ENCODE measurements around the gene SLC48A1. TPM values are rescaled to one million over a fixed set of nuclear protein-coding genes. Genes with fewer than 3 reads are reported as not detected.

The SLC48A1 gene
- total and polyA plus RNA-seq, 11 donors = 13.0 to 68.2 (median 23.8) TPM

- WGBS, 4 donors = 59 to 64% (median 61%) methylated on average over 10 to 12 of the region's 12 CpGs
- ATAC-seq = no peak
- intact Hi-C loops (cut with DNase I) = loop anchor here in 1 of 10 donors (5.0 kb wide), 1 partner anchor 34 kb away; no protein-coding TSS in a partner anchor
- H3K4me1 ChIP-seq = peaks cover 47 to 100% (median 100%) of the 10 kb centered on the region in 12 donors
- no peaks in the 10 kb centered on the region for H3K9me3 ChIP-seq
- no peaks in the 10 kb centered on the region for H3K27me3 ChIP-seq
- H3K27ac ChIP-seq = peak overlapping the region in 11 of 12 donors; percentile 36 to 99 (median 73)
- peak in 1 of 5 donors; percentile 60 for DNase-seq
- H3K36me3 ChIP-seq = peaks cover 0 to 39% (median 14%) of the 10 kb centered on the region in 9 donors
- TF ChIP-seq CTCF (IDR thresholded peaks at IDR 0.05) = no peak
- no peak for TF ChIP-seq POLR2A (IDR thresholded peaks at IDR 0.05)
- no peak overlapping the region for H3K4me3 ChIP-seq
These were observed 30.3 kb downstream of the SLC48A1 start for GRCh38 chr12:47803191-47803875.

DNA sequence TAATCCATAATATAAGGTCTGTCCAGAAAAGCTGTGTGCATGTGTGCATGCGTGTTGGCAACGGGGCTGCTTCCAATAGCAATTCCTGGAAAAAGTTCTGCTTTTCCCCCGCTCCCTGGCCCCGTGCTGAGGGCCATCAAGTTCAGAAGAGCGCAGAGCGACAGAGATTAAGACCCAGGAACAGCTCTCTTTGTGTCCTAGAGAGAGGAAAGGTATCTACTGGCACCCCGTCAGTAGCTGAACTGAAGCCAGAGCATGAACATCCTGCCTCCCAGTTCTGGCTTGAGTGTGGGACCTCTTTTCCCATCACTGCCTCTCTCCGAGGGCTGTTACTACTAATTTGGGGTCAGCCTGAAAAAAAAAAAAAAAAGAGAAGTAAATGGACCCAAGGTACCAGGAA is 31.1 kb downstream of the SLC48A1 start:
- Histone ChIP-seq H3K27me3 (no peaks in the 10 kb centered on the region), H3K4me3 (no peak overlapping the region), H3K36me3 (peaks cover 0 to 30% (median 7%) of the 10 kb centered on the region in 9 donors), H3K27ac (peak overlapping the region in 10 of 12 donors; percentile 12 to 99 (median 92)), H3K4me1 (peaks cover 53 to 100% (median 100%) of the 10 kb centered on the region in 12 donors), H3K9me3 (no peaks in the 10 kb centered on the region)
- WGBS, 4 donors = 12 to 24% (median 19%) methylated on average over 8 of the region's 8 CpGs
- TF ChIP-seq CTCF (IDR thresholded peaks at IDR 0.05) (no peak), POLR2A (IDR thresholded peaks at IDR 0.05) (no peak)
- intact Hi-C loops (cut with DNase I) = loop anchor here in 1 of 10 donors (5.0 kb wide), 1 partner anchor 33 kb away; no protein-coding TSS in a partner anchor
- peak in 1 of 5 donors; percentile 36 for DNase-seq
- peak in 2 of 4 donors; percentile 4 to 10 for ATAC-seq

DNA sequence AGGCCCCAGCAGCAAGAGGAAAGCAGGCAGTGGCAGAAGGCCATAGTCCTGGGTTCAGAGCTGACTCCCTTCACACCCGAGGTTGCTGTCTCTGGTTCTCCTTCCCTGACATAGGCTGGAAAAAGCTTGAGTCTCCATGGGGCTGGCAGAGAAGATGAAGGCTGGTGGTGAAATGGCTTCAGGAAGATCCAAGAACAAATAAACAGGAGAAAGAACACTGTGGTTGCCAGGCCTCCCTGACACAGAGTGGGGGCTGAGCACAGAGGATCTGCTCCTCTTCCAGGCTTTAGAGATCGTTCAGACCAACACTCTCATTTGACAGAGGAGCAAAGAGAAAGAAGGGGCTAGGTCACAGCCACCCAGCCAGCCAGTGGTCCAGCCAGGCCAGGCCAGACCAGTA is 32.4 kb downstream of the SLC48A1 start:
- ATAC-seq (no peak), DNase-seq (peak in 1 of 5 donors; percentile 31)
- H3K9me3 ChIP-seq = no peaks in the 10 kb centered on the region
- peaks cover 52 to 100% (median 100%) of the 10 kb centered on the region in 12 donors for H3K4me1 ChIP-seq
- WGBS, 4 donors = 34 to 53% (median 45%) methylated on average over 2 of the region's 2 CpGs
- TF ChIP-seq POLR2A (IDR thresholded peaks at IDR 0.05) (no peak), CTCF (IDR thresholded peaks at IDR 0.05) (no peak)
- peak overlapping the region in 10 of 12 donors; percentile 47 to 99 (median 97) for H3K27ac ChIP-seq
- no peak overlapping the region for H3K4me3 ChIP-seq
- H3K27me3 ChIP-seq = no peaks in the 10 kb centered on the region
- peaks cover 0 to 25% (median 7%) of the 10 kb centered on the region in 9 donors for H3K36me3 ChIP-seq
- intact Hi-C loops (cut with DNase I) = no loop called here

GRCh38 chr12:47807338-47807737 is 34.3 kb downstream of the SLC48A1 start:
- Histone ChIP-seq H3K36me3 (peaks cover 0 to 20% (median 7%) of the 10 kb centered on the region in 9 donors), H3K9me3 (no peaks in the 10 kb centered on the region), H3K27me3 (no peaks in the 10 kb centered on the region), H3K4me1 (peaks cover 56 to 100% (median 100%) of the 10 kb centered on the region in 12 donors), H3K4me3 (peak overlapping the region in 1 of 12 donors; percentile 24), H3K27ac (peak overlapping the region; percentile 37 to 99 (median 98))
- ATAC-seq (peak; percentile 42 to 65 (median 56)), DNase-seq (peak; percentile 56 to 75 (median 67))
- TF ChIP-seq CTCF (IDR thresholded peaks at IDR 0.05) = no peak
- TF ChIP-seq POLR2A (IDR thresholded peaks at IDR 0.05) = no peak
- 19 to 32% (median 25%) methylated on average over 5 of the region's 5 CpGs for WGBS, 4 donors
- intact Hi-C loops (cut with DNase I) = no loop called here

Measured in heart left ventricle (tissue), 16 donors.